Stimulated activated CD8-positive, alpha-beta memory T cell treated with anti-CD3 and anti-CD28 coated beads, Interleukin-15, amount 100 ng/mL, for 48 hours (primary cell): ENCODE measurements around the gene MYRF.
A peak's percentile ranks its signal among the peaks of the same experiment; 100 is the strongest.

ENCODE experiments used
- DNase-seq, 2 donors: peaks; one replicate each; pipeline ENCODE4 v3.0.0-alpha.2; 2020; ENCODE audit warnings: low read depth in 2 of 2

Gene MYRF

DNA sequence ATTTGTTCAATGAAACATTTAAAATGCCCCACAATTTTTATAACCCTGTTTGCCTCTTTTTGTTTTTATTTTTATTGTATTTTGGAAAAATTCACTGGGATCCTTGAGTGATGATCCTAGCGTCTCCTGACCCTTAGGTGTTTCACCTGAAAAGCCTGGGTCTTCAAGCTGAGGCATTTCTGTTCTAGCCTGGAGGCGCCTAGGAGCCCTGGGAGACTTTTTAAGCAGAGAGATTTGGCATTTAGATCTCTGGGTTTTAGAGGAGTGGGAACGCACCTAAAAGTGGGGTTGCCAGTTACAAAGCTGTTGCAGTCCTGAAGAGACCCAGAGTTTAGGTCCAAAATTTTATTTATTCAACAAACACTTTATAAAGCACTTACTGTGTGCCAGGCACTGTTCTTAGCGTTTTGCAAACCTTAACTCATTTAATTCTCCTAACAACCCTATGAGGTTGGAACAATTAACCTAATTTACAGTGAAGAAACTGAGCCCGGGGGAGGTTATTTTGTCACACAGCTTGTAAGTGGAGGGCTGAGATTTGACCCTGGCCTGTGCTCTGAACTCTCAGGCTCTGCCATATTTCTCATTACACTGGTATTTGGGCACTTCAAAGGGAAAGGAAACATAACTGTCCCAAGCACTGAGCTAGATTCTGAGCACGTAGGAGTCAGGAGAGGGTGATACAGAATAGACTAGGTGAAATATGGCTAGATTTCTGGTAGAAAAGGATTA, 65.2 kb downstream of the MYRF start:
- no peak for DNase-seq

DNA sequence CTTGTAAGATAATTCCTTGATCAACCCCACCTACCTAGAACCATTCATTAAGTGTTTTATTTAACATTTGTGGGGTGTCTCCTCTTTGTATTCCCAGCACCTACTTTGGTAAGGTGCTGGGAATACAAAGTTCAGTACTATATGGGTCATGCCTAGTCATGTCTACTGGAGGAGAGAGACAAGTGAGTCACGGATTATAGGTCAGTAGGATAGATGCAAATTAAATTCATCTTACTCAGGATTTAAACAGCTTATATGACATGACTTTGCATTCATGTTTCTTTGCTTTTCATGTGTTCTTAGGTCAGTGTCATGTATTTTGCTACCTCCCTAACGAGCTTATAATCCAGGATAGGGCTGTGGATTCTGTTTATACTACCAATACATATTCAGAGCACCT, 67.7 kb downstream of the MYRF start:
- DNase-seq = no peak

DNA sequence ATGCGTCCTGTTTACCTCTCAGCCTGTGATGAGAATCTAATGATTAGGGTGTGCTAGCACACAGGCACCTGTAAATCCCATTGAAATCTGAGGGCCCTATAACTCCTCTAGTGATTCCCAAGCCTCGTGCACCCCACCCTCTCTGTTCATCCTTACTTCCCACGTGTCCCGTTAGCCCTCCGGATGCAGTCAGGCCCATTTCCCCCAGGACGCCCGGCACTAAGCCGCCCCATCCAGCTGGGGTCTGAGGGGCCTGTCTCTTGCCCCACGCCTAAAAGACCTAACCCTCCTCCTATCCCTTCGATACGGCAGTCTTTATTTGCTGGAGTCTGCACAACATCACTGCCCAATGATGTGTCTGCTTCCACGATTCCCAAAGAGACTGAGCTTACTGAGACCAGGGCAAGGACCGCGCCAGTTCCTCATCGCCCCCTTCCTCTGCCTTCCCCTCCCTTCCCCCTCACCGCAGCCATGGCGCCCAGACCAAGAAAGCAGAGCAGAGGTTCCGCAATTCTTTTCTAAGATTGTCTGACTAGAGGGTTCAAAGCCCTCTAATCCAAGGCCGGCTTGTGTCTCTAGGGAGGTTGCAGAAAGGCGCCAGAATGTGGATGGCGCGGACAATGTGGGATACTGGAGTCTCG, 74.6 kb downstream of the MYRF start:
- no peak for DNase-seq

DNA sequence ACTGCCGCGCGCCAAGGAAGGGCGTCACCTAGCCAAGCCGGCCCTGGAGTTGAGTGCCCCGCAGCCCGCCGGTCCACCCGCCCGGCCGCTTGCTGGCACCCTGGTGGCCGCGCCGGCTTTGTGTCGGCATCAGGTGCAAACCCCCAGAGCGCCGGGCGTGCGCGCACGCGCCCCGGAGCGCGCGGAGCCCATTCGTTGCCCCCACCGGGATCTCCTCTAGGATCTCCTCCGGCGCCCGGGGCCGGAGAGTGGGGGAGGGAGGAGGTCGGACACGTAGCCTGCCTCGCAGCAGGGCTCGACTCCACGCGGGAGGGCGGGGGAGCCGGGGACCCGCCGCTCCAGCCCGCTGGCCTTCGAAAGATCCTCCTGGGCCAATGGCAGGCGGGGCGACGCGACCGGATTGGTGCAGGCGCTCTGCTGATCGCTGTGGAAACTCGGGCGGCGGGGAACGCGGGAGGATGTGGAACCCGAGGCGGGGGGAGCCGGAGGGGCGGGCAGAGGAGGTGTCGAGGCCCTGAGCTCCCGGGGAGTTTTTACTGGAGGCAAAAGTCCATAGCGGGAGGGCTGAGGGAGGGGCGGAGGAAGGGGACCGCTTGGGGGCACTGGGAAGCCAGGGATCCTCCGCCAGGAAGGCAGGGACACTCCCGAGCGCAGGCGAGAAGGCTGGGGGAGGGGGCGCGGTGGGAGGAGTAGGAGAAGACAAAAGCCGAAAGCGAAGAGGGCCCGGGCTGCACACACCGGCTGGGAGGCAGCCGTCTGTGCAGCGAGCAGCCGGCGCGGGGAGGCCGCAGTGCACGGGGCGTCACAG, 75.3 kb downstream of the MYRF start, which contains the start of gene FADS2:
TSS of gene FADS2 (plus strand) at position 730 of the 808 bp plus-strand sequence. CDS start 91 bp downstream, outside the sequence.
- DNase-seq = peak; percentile 76 to 78

DNA sequence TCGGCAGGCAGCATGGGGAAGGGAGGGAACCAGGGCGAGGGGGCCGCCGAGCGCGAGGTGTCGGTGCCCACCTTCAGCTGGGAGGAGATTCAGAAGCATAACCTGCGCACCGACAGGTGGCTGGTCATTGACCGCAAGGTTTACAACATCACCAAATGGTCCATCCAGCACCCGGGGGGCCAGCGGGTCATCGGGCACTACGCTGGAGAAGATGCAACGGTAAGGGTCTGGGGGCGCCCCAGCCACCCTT, 75.9 kb downstream of the MYRF start:
- DNase-seq = no peak

DNA sequence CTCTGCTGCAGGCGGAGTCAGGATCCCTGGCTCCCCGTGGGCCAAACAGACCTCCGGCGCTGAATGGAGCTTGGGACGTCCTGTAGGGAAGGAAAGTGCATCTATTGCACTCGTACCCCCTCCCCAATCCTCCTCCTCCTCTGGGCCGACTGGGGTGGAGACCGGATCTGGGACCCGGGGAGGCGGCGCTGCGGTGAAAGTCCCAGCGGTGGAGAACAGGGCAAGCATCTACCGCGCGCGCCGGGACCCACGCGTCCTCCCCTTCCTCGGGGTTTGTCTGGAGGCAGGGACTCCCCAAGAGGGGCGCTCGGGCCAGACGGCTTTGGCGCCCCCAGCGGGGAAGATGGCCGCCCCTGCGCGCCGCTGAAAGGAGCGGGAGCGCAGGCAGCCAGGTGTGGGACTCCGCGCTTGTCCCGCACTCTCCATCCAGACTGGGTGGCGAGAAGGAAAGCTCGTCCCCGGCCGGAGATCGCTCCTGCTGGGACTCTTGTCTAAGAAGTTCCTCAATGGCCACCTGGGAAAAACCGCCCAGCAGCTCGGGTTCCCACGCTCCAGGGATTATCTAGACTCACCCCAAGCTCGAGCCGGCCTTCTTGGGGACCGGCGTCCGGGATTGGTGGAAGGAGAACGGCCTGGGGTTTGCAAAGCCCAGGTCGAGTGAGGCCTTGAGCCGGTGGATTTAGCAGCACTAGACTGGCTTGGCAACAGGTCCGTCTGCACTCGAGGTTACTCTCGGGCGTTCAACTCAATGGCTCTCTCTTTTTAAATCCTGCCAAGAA, 76.4 kb downstream of the MYRF start:
- peak in 1 of 2 donors; percentile 14 for DNase-seq

DNA sequence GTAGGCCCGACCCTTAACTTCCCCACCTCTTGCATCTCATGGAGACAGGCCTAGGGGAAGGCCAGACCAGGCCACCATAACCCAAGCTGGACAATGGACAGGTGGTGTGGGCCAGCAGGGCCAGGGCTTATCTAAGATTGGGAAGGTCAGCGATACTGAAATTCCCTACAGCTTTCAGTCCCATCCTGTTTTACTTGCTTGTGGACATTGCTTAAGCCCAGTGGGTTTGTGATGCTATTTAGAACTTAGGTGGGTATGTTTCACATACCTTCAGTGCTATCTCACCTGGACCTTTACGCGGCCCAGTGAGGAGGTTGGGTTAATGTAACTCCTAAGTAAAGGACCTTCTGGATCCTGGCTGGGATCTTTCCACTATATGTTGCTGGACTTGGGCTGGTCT, 77.4 kb downstream of the MYRF start:
- DNase-seq = no peak

DNA sequence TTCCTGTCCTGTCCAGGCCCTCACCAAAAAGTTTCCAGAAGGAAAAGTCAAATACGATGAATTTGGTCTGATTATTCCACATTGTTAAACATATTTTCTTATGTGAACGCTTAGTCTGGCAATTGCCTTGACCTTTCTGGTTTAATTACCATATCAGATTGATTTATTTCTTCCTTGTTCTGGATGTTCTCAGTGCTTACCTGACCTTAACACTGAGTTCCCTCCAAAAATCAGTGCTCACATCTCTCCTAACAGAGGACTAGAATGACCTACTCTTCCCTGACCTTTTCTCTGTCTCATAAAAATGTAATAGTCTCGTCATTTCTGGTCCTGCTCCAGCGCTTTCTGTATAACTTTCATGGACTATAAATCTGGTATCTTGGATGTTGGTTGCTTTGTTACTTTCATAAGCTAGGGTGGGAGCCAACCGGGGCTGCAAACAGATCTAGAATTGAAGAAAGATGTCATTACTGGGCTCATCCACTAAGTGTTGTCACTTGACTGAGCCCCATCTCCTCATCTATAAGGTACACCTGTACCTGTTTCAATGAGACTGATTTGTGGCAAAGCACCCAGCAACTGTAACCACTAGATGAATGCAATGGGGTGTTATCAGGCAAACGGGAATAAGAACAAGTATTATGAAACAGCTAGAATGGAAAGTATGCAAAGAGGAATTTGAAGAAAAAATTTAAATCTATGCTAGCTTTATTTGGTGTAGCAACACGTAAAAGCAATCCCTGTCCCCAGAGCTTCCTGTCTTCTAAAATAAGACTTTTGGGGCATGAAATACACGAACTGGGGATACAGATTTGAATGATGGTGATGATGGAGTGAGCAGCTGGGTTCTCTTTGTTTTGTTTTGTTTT, 78.0 kb downstream of the MYRF start:
- DNase-seq = no peak

DNA sequence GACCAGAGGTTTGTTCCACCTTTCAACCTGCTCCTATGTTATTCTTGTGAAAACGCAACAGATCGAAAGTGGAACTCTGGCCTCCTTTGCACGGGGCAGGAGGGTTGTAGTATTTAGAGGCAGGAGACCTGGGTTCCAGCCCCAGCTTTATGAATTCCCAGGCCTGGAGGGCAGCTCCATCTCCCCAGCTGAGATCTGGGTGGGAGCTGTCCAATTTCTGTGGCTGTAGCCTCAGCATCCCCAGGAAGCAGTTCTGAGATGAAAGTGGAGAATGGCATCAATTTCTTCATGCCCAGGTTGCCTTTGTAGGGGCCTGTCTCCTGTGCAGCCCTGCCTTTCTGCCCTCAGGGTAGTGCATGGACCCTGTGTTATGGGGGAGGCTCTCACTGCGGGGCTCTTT, 79.8 kb downstream of the MYRF start:
- DNase-seq = no peak

DNA sequence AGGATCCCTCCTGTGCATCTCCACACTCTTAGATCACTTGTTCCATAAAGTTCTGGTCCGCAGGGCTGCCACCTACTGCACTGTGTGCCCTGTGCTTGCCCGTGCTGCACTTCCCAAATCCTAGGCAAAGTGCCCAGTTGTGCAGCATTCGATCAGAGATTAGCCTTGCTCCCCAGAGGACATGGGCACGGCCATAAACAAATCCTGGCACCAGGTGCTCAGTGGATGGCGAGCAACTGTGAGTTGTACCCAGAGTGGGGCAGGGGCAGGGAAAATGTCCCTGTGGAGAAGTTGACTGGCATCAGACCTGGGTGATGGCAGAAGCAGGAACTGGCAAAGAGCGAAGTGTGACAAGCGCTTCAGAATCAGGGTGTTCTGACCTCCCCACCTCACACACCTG, 80.3 kb downstream of the MYRF start:
- no peak for DNase-seq

DNA sequence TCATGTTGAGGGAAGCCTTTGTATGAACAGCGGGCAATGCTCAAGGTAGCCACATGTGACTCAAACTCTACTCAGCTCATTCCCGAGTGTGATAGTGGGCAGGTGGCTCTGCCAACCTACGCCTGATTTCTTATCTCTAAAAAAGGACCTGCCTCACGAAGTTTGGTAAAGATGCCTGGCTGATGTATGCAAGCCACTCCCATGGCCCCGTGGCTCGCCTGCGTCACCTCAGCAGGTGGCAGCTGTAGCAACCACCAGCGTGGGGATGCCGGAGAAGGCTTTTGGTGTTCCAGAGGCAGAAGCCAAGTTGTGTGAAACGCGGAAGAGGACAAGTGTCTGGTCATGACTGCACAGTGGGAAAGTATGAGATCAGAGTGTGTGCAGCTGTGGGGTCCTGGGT, 81.0 kb downstream of the MYRF start:
- DNase-seq = no peak

DNA sequence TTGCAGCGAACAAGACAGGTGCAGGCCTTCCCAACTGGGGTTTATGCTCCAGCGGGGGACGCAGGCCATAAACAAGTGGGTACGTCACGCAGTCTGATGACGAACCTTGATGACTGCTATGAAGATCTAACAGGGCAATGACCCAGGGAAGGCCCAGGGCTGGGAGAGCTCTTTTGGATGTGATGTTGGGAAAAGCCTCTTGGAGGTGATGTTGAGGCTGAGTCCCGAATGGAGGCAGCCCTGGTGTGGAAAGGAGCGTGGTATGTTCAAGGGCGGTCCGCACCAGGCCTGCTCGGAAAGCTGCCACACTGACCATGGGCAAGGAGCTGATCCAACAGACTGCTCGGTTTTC, 81.5 kb downstream of the MYRF start:
- no peak for DNase-seq

DNA sequence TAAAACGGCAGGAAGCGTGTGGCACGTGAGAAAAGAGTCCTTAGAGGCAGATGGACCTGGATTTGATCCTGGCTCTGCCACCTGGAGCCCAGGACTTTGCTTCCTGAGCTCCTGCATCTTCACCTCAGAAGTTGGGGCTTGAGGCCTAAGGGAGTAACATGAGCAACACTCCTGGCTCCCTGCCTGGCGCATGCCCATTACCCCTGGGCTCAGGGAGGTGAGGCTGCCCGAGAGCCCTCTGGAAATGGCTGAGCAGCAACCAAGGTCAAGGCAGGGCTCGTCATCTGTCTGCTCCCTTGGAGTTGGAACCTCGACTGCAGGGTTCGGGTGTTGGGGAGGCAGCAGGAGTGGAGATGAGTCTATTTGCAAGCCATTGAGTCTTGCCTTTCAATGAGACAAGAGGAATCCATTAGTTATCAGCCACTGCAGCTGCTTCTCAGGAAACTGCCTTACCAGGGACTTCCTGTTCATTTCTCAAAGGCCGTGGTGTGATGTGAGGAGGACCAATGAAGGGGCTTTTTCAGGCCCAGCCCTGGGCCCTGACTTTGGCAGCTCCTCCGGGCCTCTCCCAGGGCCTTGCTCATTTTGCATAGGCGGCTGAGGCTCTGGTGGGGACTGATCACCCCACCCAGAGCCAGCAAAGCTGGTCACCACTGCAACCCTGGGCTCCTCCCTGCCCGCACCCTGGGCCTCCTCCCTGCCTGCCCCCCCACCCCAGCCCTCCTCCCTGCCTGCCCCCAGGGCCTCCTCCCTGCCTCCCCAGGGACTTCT, 82.0 kb downstream of the MYRF start:
- DNase-seq = peak in 1 of 2 donors; percentile 52

DNA sequence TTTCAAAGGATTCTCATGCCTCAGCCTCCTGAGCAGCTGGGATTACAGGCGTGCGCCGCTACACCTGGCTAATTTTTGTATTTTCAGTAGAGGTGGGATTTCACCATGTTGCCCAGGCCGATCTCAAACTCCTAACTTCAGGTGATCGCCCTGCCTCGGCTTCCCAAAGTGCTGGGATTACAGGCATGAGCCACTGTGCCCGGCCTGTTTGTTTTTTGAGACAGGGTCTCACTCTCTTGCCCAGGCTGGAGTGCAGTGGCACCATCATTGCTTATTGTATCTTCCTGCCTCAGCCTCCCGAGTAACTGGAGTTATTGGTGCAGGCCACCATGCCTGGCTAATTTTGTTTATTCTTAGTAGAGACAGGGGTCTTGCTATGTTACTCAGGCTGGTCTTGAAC, 83.8 kb downstream of the MYRF start:
- DNase-seq = no peak

DNA sequence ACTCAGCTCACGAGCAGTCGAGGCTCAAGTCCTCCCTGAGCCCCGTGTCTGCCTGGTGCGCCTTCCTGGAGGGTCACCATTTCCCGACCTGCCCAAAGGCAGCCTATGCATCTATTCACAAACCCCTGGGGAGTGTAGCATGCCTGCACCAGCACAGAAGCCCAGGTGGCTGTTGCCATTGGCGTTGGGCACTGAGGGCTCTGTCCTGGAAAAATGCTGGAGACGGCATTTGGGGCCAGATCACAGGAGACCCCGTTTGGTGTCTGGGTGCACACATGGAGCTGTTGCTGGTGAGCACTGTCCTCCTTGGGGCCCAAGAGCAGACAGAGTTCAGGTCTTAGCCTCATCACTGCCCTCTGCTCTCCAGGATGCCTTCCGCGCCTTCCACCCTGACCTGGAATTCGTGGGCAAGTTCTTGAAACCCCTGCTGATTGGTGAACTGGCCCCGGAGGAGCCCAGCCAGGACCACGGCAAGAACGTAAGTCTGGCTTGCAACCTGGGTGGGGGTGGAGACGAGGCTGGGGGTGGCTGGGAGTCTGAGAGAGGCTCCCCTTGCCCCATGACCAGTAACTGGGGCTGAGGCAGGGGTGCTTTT, 85.1 kb downstream of the MYRF start:
- DNase-seq = no peak
